ENCODE results near the gene DPP6. TPM values are rescaled to one million over a fixed set of nuclear protein-coding genes. Genes with fewer than 3 reads are reported as not detected.

Gene DPP6
- total and polyA plus RNA-seq, 2 experiments from 2014 or later = not detected

DNA sequence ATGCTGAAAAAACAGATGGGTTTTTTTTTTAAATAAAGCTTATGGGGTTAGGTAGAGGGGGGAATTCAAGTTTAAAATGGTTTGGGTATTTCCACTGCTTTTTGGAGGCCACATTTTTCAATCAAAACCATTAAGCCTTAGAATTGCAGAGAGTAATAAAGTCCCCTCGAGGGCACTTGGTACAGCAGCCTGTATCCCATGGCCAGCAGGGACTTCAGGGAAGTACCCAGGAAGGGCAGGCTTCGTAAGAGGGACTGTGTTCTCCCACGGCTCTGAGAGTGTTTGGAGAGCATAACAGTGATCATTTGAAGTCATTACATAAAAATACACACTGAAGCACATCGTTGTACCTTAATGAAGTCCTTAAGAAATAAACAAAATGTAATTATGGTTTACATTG, 432.7 kb downstream of the DPP6 start:
- no peak overlapping the region for H3K27ac ChIP-seq (ENCODE audit: low read depth)
- H3K27me3 ChIP-seq (ENCODE audit: insufficient read depth) = no peaks in the 10 kb centered on the region
- H3K4me1 Mint-ChIP-seq = peaks cover 9% of the 10 kb centered on the region
- H3K9me3 Mint-ChIP-seq = no peaks in the 10 kb centered on the region
- no peaks in the 10 kb centered on the region for H3F3A ChIP-seq (replicated peaks; ENCODE audit: low read depth)
- no peaks in the 10 kb centered on the region for H3K36me3 ChIP-seq (ENCODE audit: insufficient read depth)
- H3K27me3 Mint-ChIP-seq (ENCODE audit: insufficient read depth, low read depth, poor library complexity) = peaks cover 3% of the 10 kb centered on the region
- ATAC-seq (peak; percentile 56), DNase-seq (ENCODE audit: low spot score) (no peak)
- no peaks in the 10 kb centered on the region for H3K4me1 ChIP-seq (ENCODE audit: insufficient read depth)
- no peak overlapping the region for H3K4me3 Mint-ChIP-seq
- H3K9me2 ChIP-seq (ENCODE audit: insufficient read depth) = no peaks in the 10 kb centered on the region
- H3K27ac Mint-ChIP-seq = no peak overlapping the region
- no peak overlapping the region for H2AFZ ChIP-seq
- no peak overlapping the region for H3K4me2 ChIP-seq
- no peaks in the 10 kb centered on the region for H3K36me3 Mint-ChIP-seq (ENCODE audit: low read depth)
- no peaks in the 10 kb centered on the region for H3K79me2 ChIP-seq (replicated peaks; ENCODE audit: insufficient read depth)
- TF ChIP-seq, protein P1, sequence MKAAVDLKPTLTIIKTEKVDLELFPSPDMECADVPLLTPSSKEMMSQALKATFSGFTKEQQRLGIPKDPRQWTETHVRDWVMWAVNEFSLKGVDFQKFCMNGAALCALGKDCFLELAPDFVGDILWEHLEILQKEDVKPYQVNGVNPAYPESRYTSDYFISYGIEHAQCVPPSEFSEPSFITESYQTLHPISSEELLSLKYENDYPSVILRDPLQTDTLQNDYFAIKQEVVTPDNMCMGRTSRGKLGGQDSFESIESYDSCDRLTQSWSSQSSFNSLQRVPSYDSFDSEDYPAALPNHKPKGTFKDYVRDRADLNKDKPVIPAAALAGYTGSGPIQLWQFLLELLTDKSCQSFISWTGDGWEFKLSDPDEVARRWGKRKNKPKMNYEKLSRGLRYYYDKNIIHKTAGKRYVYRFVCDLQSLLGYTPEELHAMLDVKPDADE (IDR thresholded peaks at IDR 0.05) = no peak
- TF ChIP-seq EZH2 (IDR thresholded peaks at IDR 0.05; ENCODE audit: low read depth, unreplicated experiment) = no peak
- TF ChIP-seq JUNB (IDR thresholded peaks at IDR 0.05; ENCODE audit: unreplicated experiment) = no peak
- no peak for TF ChIP-seq NANOG (IDR thresholded peaks at IDR 0.05; ENCODE audit: borderline replicate concordance)
- no peak for TF ChIP-seq STAT1 (IDR thresholded peaks at IDR 0.05; ENCODE audit: unreplicated experiment)
- TF ChIP-seq EZH2phosphoT487 (IDR thresholded peaks at IDR 0.05; ENCODE audit: unreplicated experiment) = no peak
- TF ChIP-seq, protein P2, sequence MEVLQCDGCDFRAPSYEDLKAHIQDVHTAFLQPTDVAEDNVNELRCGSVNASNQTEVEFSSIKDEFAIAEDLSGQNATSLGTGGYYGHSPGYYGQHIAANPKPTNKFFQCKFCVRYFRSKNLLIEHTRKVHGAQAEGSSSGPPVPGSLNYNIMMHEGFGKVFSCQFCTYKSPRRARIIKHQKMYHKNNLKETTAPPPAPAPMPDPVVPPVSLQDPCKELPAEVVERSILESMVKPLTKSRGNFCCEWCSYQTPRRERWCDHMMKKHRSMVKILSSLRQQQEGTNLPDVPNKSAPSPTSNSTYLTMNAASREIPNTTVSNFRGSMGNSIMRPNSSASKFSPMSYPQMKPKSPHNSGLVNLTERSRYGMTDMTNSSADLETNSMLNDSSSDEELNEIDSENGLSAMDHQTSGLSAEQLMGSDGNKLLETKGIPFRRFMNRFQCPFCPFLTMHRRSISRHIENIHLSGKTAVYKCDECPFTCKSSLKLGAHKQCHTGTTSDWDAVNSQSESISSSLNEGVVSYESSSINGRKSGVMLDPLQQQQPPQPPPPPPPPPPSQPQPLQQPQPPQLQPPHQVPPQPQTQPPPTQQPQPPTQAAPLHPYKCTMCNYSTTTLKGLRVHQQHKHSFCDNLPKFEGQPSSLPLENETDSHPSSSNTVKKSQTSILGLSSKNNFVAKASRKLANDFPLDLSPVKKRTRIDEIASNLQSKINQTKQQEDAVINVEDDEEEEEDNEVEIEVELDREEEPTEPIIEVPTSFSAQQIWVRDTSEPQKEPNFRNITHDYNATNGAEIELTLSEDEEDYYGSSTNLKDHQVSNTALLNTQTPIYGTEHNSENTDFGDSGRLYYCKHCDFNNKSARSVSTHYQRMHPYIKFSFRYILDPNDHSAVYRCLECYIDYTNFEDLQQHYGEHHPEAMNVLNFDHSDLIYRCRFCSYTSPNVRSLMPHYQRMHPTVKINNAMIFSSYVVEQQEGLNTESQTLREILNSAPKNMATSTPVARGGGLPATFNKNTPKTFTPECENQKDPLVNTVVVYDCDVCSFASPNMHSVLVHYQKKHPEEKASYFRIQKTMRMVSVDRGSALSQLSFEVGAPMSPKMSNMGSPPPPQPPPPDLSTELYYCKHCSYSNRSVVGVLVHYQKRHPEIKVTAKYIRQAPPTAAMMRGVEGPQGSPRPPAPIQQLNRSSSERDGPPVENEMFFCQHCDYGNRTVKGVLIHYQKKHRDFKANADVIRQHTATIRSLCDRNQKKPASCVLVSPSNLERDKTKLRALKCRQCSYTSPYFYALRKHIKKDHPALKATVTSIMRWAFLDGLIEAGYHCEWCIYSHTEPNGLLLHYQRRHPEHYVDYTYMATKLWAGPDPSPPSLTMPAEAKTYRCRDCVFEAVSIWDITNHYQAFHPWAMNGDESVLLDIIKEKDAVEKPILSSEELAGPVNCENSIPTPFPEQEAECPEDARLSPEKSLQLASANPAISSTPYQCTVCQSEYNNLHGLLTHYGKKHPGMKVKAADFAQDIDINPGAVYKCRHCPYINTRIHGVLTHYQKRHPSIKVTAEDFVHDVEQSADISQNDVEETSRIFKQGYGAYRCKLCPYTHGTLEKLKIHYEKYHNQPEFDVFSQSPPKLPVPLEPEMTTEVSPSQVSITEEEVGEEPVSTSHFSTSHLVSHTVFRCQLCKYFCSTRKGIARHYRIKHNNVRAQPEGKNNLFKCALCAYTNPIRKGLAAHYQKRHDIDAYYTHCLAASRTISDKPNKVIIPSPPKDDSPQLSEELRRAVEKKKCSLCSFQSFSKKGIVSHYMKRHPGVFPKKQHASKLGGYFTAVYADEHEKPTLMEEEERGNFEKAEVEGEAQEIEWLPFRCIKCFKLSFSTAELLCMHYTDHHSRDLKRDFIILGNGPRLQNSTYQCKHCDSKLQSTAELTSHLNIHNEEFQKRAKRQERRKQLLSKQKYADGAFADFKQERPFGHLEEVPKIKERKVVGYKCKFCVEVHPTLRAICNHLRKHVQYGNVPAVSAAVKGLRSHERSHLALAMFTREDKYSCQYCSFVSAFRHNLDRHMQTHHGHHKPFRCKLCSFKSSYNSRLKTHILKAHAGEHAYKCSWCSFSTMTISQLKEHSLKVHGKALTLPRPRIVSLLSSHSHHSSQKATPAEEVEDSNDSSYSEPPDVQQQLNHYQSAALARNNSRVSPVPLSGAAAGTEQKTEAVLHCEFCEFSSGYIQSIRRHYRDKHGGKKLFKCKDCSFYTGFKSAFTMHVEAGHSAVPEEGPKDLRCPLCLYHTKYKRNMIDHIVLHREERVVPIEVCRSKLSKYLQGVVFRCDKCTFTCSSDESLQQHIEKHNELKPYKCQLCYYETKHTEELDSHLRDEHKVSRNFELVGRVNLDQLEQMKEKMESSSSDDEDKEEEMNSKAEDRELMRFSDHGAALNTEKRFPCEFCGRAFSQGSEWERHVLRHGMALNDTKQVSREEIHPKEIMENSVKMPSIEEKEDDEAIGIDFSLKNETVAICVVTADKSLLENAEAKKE (CRISPR knock-in tag; IDR thresholded peaks at IDR 0.05) = no peak
- no peak overlapping the region for H3K4me3 ChIP-seq
- no peaks in the 10 kb centered on the region for H4K20me1 ChIP-seq (replicated peaks; ENCODE audit: insufficient read depth)
